SK-N-SH (cell line): Measurements from ENCODE around the gene VPS26A.

Experiments
- CTCF ChIP-seq: fragments of 200-600 bp; sonication (generic); IDR thresholded peaks from 2 replicates; pipeline ENCODE4 v1.6.1; 2017; ENCODE audit warnings: antibody characterized with exemption, mild to moderate bottlenecking, moderate library complexity
- EP300 ChIP-seq, 2 experiments: IDR thresholded peaks; 2 replicates each; pipeline versions ENCODE4 v1.4.0 to v1.6.1; 2012; ENCODE audit warnings: borderline replicate concordance in 1 of 2, low read depth in 1 of 2, low read length in 1 of 2
- JUND ChIP-seq: IDR thresholded peaks from 2 replicates; pipeline ENCODE4 v1.4.0; 2012
- MAX ChIP-seq: IDR thresholded peaks from 2 replicates; pipeline ENCODE4 v1.4.0; 2012; ENCODE audit warnings: low read depth
- POLR2AphosphoS5 ChIP-seq: IDR thresholded peaks from 2 replicates; pipeline ENCODE4 v1.6.1; 2012; ENCODE audit warnings: low read depth, low read length
- RAD21 ChIP-seq: IDR thresholded peaks from 2 replicates; pipeline ENCODE4 v1.6.1; 2012; ENCODE audit warnings: mild to moderate bottlenecking, low read length
- REST ChIP-seq: IDR thresholded peaks from 2 replicates; pipeline ENCODE4 v1.6.1; 2012; ENCODE audit warnings: mild to moderate bottlenecking, low read depth, low read length, moderate library complexity

DNA sequence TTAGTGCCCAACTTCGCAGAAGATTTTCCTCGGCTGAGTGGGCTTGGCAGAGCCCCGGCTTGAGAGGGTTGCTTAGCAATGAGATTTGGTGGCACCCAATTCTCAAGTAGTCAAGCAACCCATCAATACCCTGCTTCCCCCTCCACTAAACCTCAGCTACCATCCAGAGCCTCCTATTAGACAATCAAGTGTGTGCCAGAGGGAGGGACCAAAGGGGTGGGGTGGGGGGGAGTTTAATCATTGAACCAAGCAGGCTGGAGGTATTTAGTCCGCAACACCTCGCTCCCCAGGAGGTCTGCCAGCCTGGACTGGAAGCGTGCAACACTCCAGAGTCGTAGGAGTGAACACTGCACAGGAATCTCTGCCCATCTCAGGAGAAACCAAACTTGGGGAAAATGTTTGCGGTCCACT is 96.1 kb downstream of the VPS26A start, which contains the start of gene HKDC1:
- TF ChIP-seq POLR2AphosphoS5: no peak
- no peak for TF ChIP-seq CTCF
- TF ChIP-seq RAD21: no peak
- TF ChIP-seq JUND: no peak
- no peak for TF ChIP-seq EP300 (IDR thresholded peaks at IDR 0.05; ENCODE audit: borderline replicate concordance in 1 of 2, low read depth in 1 of 2, low read length in 1 of 2)
- TF ChIP-seq MAX: no peak
- TF ChIP-seq REST: no peak
